IPS DF 6.9 (cell line): ENCODE measurements around the gene ADAM12.

Experiments used
- DNase-seq: peaks from one replicate; pipeline ENCODE4 v3.0.0-alpha.2; 2013; ENCODE audit warnings: low read depth, low spot score
- H3K27ac ChIP-seq: one replicate; pipeline ENCODE4 v1.5.1; 2013; ENCODE audit warnings: low read length, control low read depth
- H3K27me3 ChIP-seq: 2 replicates; pipeline ENCODE4 v1.6.1; 2013; ENCODE audit warnings: mild to moderate bottlenecking, low read length; ENCODE audit not compliant: control insufficient read depth, insufficient read depth
- H3K36me3 ChIP-seq: 2 replicates; pipeline ENCODE4 v1.6.1; 2013; ENCODE audit warnings: low read length; ENCODE audit not compliant: control insufficient read depth, insufficient read depth
- H3K4me1 ChIP-seq: 2 replicates; pipeline ENCODE4 v1.6.1; 2013; ENCODE audit warnings: low read length; ENCODE audit not compliant: control insufficient read depth, insufficient read depth
- H3K4me3 ChIP-seq: 2 replicates; pipeline ENCODE4 v1.5.1; 2013; ENCODE audit warnings: mild to moderate bottlenecking, low read length
- H3K9me3 ChIP-seq: 2 replicates; pipeline ENCODE4 v1.6.1; 2013; ENCODE audit warnings: low read length, inconsistent platforms; ENCODE audit not compliant: control insufficient read depth, insufficient read depth
- WGBS: extraction: QIAGEN DNeasy Blood & Tissue Kit; methylation state at CpG from one replicate; pipeline ENCODE4 v1.1.7; 2013; ENCODE audit warnings: mixed read lengths, missing lambda C conversion rate; ENCODE audit not compliant: insufficient read length, insufficient coverage; 5-methylcytosine and 5-hydroxymethylcytosine counted together

The ADAM12 gene

GRCh38 chr10:126022841-126023240, 365.4 kb downstream of the ADAM12 start:
- Histone ChIP-seq H3K27me3 (no peaks in the 10 kb centered on the region), H3K4me3 (no peak overlapping the region), H3K9me3 (no peaks in the 10 kb centered on the region), H3K4me1 (no peaks in the 10 kb centered on the region), H3K36me3 (no peaks in the 10 kb centered on the region), H3K27ac (no peak overlapping the region)
- no CpG with 5 or more reads among the region's 5 CpGs for WGBS
- no peak for DNase-seq

- Histone ChIP-seq H3K9me3 (no peaks in the 10 kb centered on the region), H3K4me3 (no peak overlapping the region), H3K4me1 (no peaks in the 10 kb centered on the region), H3K36me3 (no peaks in the 10 kb centered on the region), H3K27me3 (no peaks in the 10 kb centered on the region), H3K27ac (no peak overlapping the region)
- DNase-seq = no peak
- WGBS = no CpG with 5 or more reads among the region's 5 CpGs
These were observed 366.3 kb downstream of the ADAM12 start for GRCh38 chr10:126021833-126022500.

DNA sequence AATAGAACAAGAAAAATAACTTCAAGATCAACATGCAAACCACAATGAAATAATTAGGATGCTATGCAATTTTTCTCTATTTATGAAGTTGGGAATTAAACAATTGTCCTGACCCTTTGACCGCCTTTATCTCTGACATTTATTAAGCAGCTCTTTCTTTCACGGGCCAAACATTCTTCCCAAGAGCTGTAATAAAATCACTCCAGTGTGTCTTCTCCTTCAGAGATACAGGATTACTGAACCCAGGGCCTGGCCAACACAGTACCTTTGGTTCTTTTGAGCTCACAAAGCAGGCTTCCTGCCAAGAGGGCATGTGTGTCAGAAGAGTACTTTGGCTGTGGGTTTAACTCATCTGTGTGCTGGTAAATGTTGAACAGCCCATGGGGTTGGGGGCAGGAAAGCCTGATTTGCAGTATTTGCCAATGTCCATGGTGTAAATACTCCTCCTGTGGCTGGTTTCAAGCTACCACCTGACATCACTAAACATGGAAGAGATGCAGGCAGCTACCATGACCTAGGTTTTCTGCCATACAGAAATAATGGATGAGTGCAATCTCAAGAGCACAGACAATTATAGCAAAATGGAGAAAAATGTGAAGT, 370.2 kb downstream of the ADAM12 start:
- no peak for DNase-seq
- Histone ChIP-seq H3K9me3 (no peaks in the 10 kb centered on the region), H3K27ac (no peak overlapping the region), H3K27me3 (no peaks in the 10 kb centered on the region), H3K36me3 (no peaks in the 10 kb centered on the region), H3K4me1 (no peaks in the 10 kb centered on the region), H3K4me3 (no peak overlapping the region)
- WGBS = no CpG with 5 or more reads among the region's 2 CpGs

GRCh38 chr10:126016882-126017281, 371.4 kb downstream of the ADAM12 start:
- no peaks in the 10 kb centered on the region for H3K9me3 ChIP-seq
- H3K27ac ChIP-seq = no peak overlapping the region
- DNase-seq = no peak
- no peaks in the 10 kb centered on the region for H3K36me3 ChIP-seq
- H3K4me3 ChIP-seq = no peak overlapping the region
- H3K4me1 ChIP-seq = no peaks in the 10 kb centered on the region
- WGBS = no CpG with 5 or more reads among the region's 3 CpGs
- no peaks in the 10 kb centered on the region for H3K27me3 ChIP-seq

GRCh38 chr10:126016156-126016805, 372.0 kb downstream of the ADAM12 start:
- H3K4me1 ChIP-seq = no peaks in the 10 kb centered on the region
- no peak for DNase-seq
- WGBS = no CpG with 5 or more reads among the region's 4 CpGs
- H3K27me3 ChIP-seq = no peaks in the 10 kb centered on the region
- no peaks in the 10 kb centered on the region for H3K36me3 ChIP-seq
- no peak overlapping the region for H3K4me3 ChIP-seq
- H3K27ac ChIP-seq = no peak overlapping the region
- H3K9me3 ChIP-seq = no peaks in the 10 kb centered on the region

DNA sequence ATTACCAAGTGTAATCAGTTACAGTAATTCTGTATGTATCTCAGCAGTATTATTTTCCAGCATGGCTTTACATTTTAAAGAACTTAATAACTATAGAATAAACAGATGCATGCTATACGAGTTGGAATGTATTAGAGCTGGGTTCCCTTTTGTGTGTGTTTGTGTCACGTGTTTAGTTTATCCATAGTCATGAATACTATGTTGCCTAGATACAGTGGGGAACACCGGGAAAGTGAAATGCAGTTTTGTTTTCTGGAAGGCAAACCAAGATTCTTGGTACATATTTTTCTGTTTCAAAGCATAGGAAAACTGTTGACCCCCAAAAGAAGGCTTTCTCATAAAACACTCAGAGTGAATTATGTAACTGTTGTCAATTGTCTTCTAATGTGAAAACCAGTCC, 372.9 kb downstream of the ADAM12 start:
- Histone ChIP-seq H3K9me3 (no peaks in the 10 kb centered on the region), H3K27ac (no peak overlapping the region), H3K4me3 (no peak overlapping the region), H3K27me3 (no peaks in the 10 kb centered on the region), H3K36me3 (no peaks in the 10 kb centered on the region), H3K4me1 (no peaks in the 10 kb centered on the region)
- DNase-seq = no peak
- no CpG with 5 or more reads among the region's 3 CpGs for WGBS

- H3K36me3 ChIP-seq = no peaks in the 10 kb centered on the region
- DNase-seq = no peak
- no peaks in the 10 kb centered on the region for H3K9me3 ChIP-seq
- no peaks in the 10 kb centered on the region for H3K4me1 ChIP-seq
- no CpG with 5 or more reads among the region's 7 CpGs for WGBS
- no peak overlapping the region for H3K27ac ChIP-seq
- H3K27me3 ChIP-seq = no peaks in the 10 kb centered on the region
- H3K4me3 ChIP-seq = no peak overlapping the region
These were observed 374.0 kb downstream of the ADAM12 start for GRCh38 chr10:126014309-126014708.

DNA sequence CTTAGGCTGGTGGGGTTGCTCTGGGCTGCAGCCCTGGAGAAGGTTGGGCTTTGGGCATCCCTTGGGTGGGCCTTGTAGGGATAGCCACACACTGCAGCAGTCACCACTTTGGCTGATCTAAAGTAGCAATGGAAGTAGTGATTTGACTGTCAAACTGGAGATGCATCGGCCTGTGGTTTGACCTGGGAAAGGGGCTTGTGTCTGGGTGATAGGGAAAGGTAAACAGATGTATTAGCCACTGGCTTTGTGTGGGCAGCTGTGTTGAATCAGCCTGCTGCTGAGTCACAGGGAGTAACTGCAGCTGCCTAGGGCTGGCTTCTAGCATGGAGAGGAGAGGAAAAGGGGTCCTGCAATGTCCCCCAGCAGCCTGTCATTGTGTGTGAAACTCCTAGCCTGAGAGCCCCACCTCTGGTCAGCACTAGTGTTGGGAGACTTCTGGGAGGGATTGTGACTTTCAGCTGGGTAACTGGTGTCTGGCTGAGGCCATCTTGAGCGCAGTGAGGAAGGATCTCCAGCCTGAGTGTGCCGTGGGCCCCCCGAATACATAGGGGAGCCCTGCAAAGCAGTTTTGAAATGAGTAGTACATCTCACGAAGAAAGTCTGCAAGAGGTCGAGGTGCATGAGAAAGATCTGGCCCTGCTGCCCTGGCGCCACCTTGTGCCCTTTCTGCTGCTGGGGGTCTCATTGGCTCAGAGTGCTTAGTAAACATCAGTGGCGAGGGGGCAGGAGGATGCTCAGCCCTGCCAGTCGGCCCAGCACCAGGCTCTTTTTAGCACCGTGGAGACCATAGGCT, 374.6 kb downstream of the ADAM12 start:
- DNase-seq = no peak
- Histone ChIP-seq H3K9me3 (no peaks in the 10 kb centered on the region), H3K4me3 (no peak overlapping the region), H3K4me1 (no peaks in the 10 kb centered on the region), H3K36me3 (no peaks in the 10 kb centered on the region), H3K27me3 (no peaks in the 10 kb centered on the region), H3K27ac (no peak overlapping the region)
- WGBS = no CpG with 5 or more reads among the region's 10 CpGs

DNA sequence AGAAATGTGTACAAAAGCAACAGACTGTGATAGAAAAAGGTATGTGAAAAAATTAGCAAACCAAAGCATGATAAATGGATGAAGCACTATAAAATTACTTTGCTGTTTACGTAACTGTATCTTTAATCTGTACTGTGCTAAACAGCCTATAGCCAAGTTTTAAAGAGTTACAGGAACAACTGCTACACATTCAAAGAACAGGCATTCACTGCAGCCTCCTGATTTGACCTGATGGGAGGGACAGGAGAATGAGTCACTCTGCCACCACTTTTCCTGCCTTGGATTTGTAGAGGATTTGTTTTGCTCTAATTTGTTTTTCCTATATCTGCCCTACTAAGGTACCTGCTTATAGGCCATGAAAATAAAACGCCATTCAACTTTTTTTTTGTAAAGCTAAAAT, 375.8 kb downstream of the ADAM12 start:
- no CpG with 5 or more reads among the region's 2 CpGs for WGBS
- Histone ChIP-seq H3K4me1 (no peaks in the 10 kb centered on the region), H3K9me3 (no peaks in the 10 kb centered on the region), H3K4me3 (no peak overlapping the region), H3K27ac (no peak overlapping the region), H3K27me3 (no peaks in the 10 kb centered on the region), H3K36me3 (no peaks in the 10 kb centered on the region)
- no peak for DNase-seq

- no CpG with 5 or more reads among the region's 5 CpGs for WGBS
These were observed 376.3 kb downstream of the ADAM12 start for GRCh38 chr10:126011995-126012394.

More at GRCh38 chr10:126011995-126012394, 376.3 kb downstream of the ADAM12 start:
- H3K27ac ChIP-seq = no peak overlapping the region
- DNase-seq = no peak
- H3K9me3 ChIP-seq = no peaks in the 10 kb centered on the region
- H3K4me3 ChIP-seq = no peak overlapping the region
- no peaks in the 10 kb centered on the region for H3K27me3 ChIP-seq
- H3K4me1 ChIP-seq = no peaks in the 10 kb centered on the region
- no peaks in the 10 kb centered on the region for H3K36me3 ChIP-seq
